Osteoblast (primary cell): Measurements from ENCODE around the gene MAP4K4. TPM values are rescaled to one million over a fixed set of nuclear protein-coding genes. Genes with fewer than 3 reads are reported as not detected.

Source experiments
- DNase-seq: peaks from one replicate; pipeline ENCODE4 v3.0.0; 2011; ENCODE audit warnings: low spot score, mixed read lengths; ENCODE audit not compliant: insufficient read length; ENCODE audit errors: missing footprints
- H2AFZ ChIP-seq: 2 replicates; pipeline ENCODE4 v1.6.0; 2011; ENCODE audit warnings: mild to moderate bottlenecking, low read length
- H3K27ac ChIP-seq: 2 replicates; pipeline ENCODE4 v1.5.1; 2011; ENCODE audit warnings: mild to moderate bottlenecking, low read depth, low read length, moderate library complexity
- H3K27me3 ChIP-seq: 2 replicates; pipeline ENCODE4 v1.6.0; 2012; ENCODE audit warnings: mild to moderate bottlenecking, control low read depth, inconsistent platforms, low read length, moderate library complexity; ENCODE audit not compliant: insufficient read depth
- H3K36me3 ChIP-seq: 2 replicates; pipeline ENCODE4 v1.5.1; 2011; ENCODE audit warnings: mild to moderate bottlenecking, low read length, control low read depth, moderate library complexity; ENCODE audit not compliant: insufficient read depth
- H3K4me1 ChIP-seq: 2 replicates; pipeline ENCODE4 v1.5.1; 2011; ENCODE audit warnings: mild to moderate bottlenecking, low read length, control low read depth, moderate library complexity; ENCODE audit not compliant: insufficient read depth
- H3K4me2 ChIP-seq: 2 replicates; pipeline ENCODE4 v1.6.0; 2011; ENCODE audit warnings: mild to moderate bottlenecking, low read length; ENCODE audit not compliant: insufficient read depth
- H3K4me3 ChIP-seq: fragments of 200-600 bp; sonication (generic); 3 replicates; pipeline ENCODE4 v1.5.1; 2012; ENCODE audit warnings: mild to moderate bottlenecking, low read length, inconsistent platforms; ENCODE audit not compliant: insufficient read depth
- H3K79me2 ChIP-seq: 2 replicates; pipeline ENCODE4 v1.6.0; 2012; ENCODE audit warnings: mild to moderate bottlenecking, low read length, control low read depth, inconsistent platforms; ENCODE audit not compliant: insufficient read depth
- H3K9me3 ChIP-seq: 2 replicates; pipeline ENCODE4 v1.5.1; 2011; ENCODE audit warnings: low read depth, low read length, control low read depth
- H4K20me1 ChIP-seq: 2 replicates; pipeline ENCODE4 v1.6.0; 2012; ENCODE audit warnings: mild to moderate bottlenecking, low read length, control low read depth; ENCODE audit not compliant: insufficient read depth
- total RNA-seq: library from RNA; depleted of rRNA; stranded (reverse); fragments of >200 nt; gene quantifications from 2 replicates; pipeline ENCODE4 v1.2.3, GENCODE V29; 2012
- TF ChIP-seq, protein P1 (sequence below): IDR thresholded peaks from 2 replicates; pipeline ENCODE4 v1.5.1; 2011; ENCODE audit warnings: mild to moderate bottlenecking, low read depth, low read length, moderate library complexity; ENCODE audit errors: extremely low read depth

MAP4K4 gene
- total RNA-seq, 1 donor = 231 TPM

DNA sequence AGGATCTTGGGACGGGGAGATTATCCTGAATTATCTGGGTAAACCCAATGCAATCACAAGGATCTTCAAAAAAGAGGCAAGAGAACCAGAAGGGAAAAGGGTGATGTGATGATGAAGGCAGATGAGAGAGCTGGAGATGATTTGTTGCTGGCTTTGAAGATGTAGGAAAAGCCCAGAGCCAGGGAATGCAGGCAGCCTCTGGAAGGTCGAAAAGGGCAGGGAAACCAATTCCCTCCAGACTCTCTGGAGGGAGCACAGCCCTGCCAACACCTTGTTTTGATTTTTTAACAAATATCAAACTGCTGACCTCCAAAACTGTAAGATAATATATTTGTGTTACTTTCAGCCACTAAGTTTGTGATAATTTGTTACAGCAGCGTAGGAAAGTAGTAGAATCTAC lies 245.3 kb downstream of the MAP4K4 start:
- TF ChIP-seq, protein P1, sequence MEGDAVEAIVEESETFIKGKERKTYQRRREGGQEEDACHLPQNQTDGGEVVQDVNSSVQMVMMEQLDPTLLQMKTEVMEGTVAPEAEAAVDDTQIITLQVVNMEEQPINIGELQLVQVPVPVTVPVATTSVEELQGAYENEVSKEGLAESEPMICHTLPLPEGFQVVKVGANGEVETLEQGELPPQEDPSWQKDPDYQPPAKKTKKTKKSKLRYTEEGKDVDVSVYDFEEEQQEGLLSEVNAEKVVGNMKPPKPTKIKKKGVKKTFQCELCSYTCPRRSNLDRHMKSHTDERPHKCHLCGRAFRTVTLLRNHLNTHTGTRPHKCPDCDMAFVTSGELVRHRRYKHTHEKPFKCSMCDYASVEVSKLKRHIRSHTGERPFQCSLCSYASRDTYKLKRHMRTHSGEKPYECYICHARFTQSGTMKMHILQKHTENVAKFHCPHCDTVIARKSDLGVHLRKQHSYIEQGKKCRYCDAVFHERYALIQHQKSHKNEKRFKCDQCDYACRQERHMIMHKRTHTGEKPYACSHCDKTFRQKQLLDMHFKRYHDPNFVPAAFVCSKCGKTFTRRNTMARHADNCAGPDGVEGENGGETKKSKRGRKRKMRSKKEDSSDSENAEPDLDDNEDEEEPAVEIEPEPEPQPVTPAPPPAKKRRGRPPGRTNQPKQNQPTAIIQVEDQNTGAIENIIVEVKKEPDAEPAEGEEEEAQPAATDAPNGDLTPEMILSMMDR = no peak
- DNase-seq = no peak
- H2AFZ ChIP-seq = no peak overlapping the region
- no peaks in the 10 kb centered on the region for H3K4me1 ChIP-seq
- no peaks in the 10 kb centered on the region for H3K9me3 ChIP-seq
- H3K27ac ChIP-seq = no peak overlapping the region
- H3K36me3 ChIP-seq = no peaks in the 10 kb centered on the region
- no peak overlapping the region for H3K4me2 ChIP-seq
- no peaks in the 10 kb centered on the region for H4K20me1 ChIP-seq
- H3K79me2 ChIP-seq = no peaks in the 10 kb centered on the region
- H3K27me3 ChIP-seq = no peaks in the 10 kb centered on the region
- no peak overlapping the region for H3K4me3 ChIP-seq

Other genes starting within 250 kb of the MAP4K4 start
- 7.6 and 10.0 TPM in 2 replicates for gene RFX8, start 222.6 kb upstream of the MAP4K4 start, total RNA-seq